SK-N-SH treated with all-trans-retinoic acid at 6 μM for 48 hours (cell line): Measurements from ENCODE around the gene UBE2V1.
A peak's percentile ranks its signal among the peaks of the same experiment; 100 is the strongest.

Experiments used
- ATAC-seq: fragments of 200-7000 bp; cut with Tn5 transposase; 3 replicates; pipeline ENCODE4 v1.9.1; 2020; ENCODE audit warnings: mild to moderate bottlenecking, moderate library complexity
- ARNTL ChIP-seq: fragments of 450-650 bp; formaldehyde crosslinking; IDR thresholded peaks from 2 replicates; pipeline ENCODE4 v1.5.0; 2020; ENCODE audit warnings: low read depth, mild to moderate bottlenecking, moderate library complexity, borderline replicate concordance
- OSR1 ChIP-seq: fragments of 250-450 bp; sonication (Bioruptor Pico); IDR thresholded peaks from 2 replicates; pipeline ENCODE4 v1.8.0; 2022; ENCODE audit warnings: moderate library complexity, mild to moderate bottlenecking, inconsistent platforms
- PPARA ChIP-seq: fragments of 250-450 bp; sonication (Bioruptor Pico); IDR thresholded peaks from 2 replicates; pipeline ENCODE4 v1.5.0; 2020; ENCODE audit warnings: mild to moderate bottlenecking, borderline replicate concordance
- RARB ChIP-seq: fragments of 250-450 bp; sonication (Bioruptor Pico); IDR thresholded peaks from 2 replicates; pipeline ENCODE4 v1.8.0; 2021; ENCODE audit warnings: mild to moderate bottlenecking, moderate library complexity
- SNAI2 ChIP-seq: fragments of 250-450 bp; sonication (Bioruptor Pico); IDR thresholded peaks from 2 replicates; pipeline ENCODE4 v1.5.0; 2020; ENCODE audit warnings: mild to moderate bottlenecking, moderate library complexity
- ZC3H10 ChIP-seq: fragments of 250-450 bp; sonication (Bioruptor Pico); IDR thresholded peaks from 2 replicates; pipeline ENCODE4 v1.5.1; 2021; ENCODE audit warnings: mild to moderate bottlenecking, moderate library complexity
- ZFP3 ChIP-seq: fragments of 250-450 bp; sonication (Bioruptor Pico); IDR thresholded peaks from 2 replicates; pipeline ENCODE4 v1.5.0; 2020; ENCODE audit warnings: mild to moderate bottlenecking, moderate library complexity
- ZNF565 ChIP-seq: fragments of 450-650 bp; formaldehyde crosslinking; conservative IDR thresholded peaks from 2 replicates; pipeline ENCODE4 v1.5.0; 2020; ENCODE audit warnings: low read depth, mild to moderate bottlenecking, moderate library complexity
- ZNF70 ChIP-seq: fragments of 450-650 bp; formaldehyde crosslinking; IDR thresholded peaks from 2 replicates; pipeline ENCODE4 v1.5.0; 2020; ENCODE audit warnings: mild to moderate bottlenecking, moderate library complexity
- ZNF8 ChIP-seq: fragments of 450-650 bp; formaldehyde crosslinking; IDR thresholded peaks from 2 replicates; pipeline ENCODE4 v1.5.0; 2020; ENCODE audit warnings: mild to moderate bottlenecking, moderate library complexity
- TF ChIP-seq, protein P1 (sequence below): fragments of 250-450 bp; sonication (Bioruptor Pico); IDR thresholded peaks from 2 replicates; pipeline ENCODE4 v1.5.0; 2020; ENCODE audit warnings: mild to moderate bottlenecking, moderate library complexity
- TF ChIP-seq, protein P2 (sequence below): fragments of 250-450 bp; sonication (Bioruptor Pico); IDR thresholded peaks from 2 replicates; pipeline ENCODE4 v1.8.0; 2020; ENCODE audit warnings: mild to moderate bottlenecking, moderate library complexity, borderline replicate concordance
- TF ChIP-seq, protein P3 (sequence below): fragments of 250-450 bp; sonication (Bioruptor Pico); IDR thresholded peaks from 2 replicates; pipeline ENCODE4 v1.8.0; 2021; ENCODE audit warnings: low read depth, mild to moderate bottlenecking, moderate library complexity, borderline replicate concordance
- TF ChIP-seq, protein P4 (sequence below): fragments of 250-450 bp; sonication (Bioruptor Pico); IDR thresholded peaks from 2 replicates; pipeline ENCODE4 v1.5.1; 2020; ENCODE audit warnings: low read depth, mild to moderate bottlenecking, moderate library complexity
- TF ChIP-seq, protein P5 (sequence below): fragments of 250-450 bp; sonication (Bioruptor Pico); IDR thresholded peaks from 2 replicates; pipeline ENCODE4 v1.5.1; 2021; ENCODE audit warnings: mild to moderate bottlenecking, moderate library complexity

UBE2V1 gene

DNA sequence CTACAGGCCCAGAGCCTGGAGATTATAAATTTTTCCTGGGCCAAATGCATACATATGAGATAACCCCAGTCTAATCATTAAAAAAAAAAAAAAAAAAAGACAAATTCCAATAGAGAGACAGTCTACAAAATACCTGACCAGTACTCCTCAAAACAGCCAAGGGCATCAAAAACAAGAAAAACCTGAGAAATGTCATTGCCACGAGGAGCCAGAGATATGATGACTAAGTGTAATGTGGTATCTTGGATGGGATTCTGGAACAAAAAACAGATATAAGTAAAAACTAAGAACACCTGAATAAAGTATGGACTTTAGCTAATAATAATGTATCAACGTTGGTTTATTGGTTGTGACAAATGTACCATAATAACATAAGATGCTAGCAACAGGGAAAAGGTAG lies 24.9 kb downstream of the UBE2V1 start:
- ATAC-seq: no peak
- TF ChIP-seq RARB: no peak
- TF ChIP-seq, protein P1, sequence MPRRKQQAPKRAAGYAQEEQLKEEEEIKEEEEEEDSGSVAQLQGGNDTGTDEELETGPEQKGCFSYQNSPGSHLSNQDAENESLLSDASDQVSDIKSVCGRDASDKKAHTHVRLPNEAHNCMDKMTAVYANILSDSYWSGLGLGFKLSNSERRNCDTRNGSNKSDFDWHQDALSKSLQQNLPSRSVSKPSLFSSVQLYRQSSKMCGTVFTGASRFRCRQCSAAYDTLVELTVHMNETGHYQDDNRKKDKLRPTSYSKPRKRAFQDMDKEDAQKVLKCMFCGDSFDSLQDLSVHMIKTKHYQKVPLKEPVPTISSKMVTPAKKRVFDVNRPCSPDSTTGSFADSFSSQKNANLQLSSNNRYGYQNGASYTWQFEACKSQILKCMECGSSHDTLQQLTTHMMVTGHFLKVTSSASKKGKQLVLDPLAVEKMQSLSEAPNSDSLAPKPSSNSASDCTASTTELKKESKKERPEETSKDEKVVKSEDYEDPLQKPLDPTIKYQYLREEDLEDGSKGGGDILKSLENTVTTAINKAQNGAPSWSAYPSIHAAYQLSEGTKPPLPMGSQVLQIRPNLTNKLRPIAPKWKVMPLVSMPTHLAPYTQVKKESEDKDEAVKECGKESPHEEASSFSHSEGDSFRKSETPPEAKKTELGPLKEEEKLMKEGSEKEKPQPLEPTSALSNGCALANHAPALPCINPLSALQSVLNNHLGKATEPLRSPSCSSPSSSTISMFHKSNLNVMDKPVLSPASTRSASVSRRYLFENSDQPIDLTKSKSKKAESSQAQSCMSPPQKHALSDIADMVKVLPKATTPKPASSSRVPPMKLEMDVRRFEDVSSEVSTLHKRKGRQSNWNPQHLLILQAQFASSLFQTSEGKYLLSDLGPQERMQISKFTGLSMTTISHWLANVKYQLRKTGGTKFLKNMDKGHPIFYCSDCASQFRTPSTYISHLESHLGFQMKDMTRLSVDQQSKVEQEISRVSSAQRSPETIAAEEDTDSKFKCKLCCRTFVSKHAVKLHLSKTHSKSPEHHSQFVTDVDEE (CRISPR knock-in tag): no peak

DNA sequence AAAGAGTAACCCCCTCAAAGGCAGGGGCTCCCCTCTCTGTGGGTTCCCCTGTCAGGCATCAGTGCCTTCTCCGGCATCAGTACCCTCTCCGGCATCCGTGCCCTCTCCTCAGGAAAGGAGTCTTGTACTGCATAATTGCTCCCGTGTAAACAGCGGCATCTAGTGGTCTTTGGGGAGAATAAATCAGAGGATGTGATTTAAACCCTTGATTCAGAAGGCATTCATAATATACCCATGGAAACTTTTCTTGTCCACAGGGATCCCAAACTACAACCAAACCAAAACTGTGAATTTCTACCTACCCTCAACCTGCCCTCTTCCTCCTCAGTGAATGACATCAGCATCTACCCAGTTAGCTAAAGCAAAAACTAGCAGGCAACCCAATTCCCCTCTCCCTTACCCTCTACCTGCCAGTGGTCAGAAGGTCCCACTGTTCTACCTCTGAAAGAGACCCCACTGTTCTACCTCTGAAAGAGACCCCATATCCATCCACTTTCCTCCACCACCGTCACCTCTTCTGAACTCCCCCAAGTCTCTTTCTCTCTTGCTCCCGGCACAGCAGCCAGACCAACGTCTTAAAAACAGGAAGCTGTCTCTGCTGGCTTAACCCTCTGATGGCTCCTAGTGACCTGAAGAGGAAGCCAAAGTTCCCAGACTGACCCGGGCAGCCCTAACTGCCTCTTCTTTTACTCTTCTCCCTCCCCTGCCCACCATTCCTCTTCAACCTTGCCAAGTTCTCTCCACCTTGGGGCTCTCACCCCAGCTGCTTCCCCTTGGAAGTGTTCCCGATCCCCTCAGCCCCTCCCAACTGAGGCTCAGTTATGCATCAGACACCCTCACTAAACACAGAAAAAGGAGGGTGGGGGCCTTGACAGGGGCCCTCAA lies 27.2 kb downstream of the UBE2V1 start:
- ATAC-seq: peak; percentile 89

DNA sequence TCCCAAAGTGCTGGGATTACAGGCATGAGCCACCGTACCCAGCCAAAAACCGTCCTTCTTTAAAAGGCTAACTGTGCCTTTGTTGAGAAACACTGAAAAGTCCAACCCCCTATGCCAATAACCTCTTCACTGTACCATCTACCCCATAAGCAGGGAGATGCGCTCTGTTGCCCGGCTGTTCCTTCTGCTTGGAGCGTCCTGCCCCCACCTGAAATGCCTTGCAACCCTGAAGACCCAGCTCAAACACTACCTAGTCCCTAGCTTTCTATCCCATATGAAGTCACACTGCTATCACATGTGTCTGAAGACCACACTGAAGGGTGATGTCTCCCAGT lies 27.8 kb downstream of the UBE2V1 start:
- no peak for ATAC-seq
- no peak for TF ChIP-seq PPARA (CRISPR knock-in tag)
- TF ChIP-seq, protein P2, sequence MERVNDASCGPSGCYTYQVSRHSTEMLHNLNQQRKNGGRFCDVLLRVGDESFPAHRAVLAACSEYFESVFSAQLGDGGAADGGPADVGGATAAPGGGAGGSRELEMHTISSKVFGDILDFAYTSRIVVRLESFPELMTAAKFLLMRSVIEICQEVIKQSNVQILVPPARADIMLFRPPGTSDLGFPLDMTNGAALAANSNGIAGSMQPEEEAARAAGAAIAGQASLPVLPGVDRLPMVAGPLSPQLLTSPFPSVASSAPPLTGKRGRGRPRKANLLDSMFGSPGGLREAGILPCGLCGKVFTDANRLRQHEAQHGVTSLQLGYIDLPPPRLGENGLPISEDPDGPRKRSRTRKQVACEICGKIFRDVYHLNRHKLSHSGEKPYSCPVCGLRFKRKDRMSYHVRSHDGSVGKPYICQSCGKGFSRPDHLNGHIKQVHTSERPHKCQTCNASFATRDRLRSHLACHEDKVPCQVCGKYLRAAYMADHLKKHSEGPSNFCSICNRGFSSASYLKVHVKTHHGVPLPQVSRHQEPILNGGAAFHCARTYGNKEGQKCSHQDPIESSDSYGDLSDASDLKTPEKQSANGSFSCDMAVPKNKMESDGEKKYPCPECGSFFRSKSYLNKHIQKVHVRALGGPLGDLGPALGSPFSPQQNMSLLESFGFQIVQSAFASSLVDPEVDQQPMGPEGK (CRISPR knock-in tag): no peak
- no peak for TF ChIP-seq OSR1 (CRISPR knock-in tag)
- TF ChIP-seq ZNF565 (CRISPR knock-in tag): no peak
- TF ChIP-seq, protein P3, sequence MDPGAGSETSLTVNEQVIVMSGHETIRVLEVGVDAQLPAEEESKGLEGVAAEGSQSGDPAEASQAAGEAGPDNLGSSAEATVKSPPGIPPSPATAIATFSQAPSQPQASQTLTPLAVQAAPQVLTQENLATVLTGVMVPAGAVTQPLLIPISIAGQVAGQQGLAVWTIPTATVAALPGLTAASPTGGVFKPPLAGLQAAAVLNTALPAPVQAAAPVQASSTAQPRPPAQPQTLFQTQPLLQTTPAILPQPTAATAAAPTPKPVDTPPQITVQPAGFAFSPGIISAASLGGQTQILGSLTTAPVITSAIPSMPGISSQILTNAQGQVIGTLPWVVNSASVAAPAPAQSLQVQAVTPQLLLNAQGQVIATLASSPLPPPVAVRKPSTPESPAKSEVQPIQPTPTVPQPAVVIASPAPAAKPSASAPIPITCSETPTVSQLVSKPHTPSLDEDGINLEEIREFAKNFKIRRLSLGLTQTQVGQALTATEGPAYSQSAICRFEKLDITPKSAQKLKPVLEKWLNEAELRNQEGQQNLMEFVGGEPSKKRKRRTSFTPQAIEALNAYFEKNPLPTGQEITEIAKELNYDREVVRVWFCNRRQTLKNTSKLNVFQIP: no peak
- TF ChIP-seq ZFP3 (CRISPR knock-in tag): no peak
- TF ChIP-seq, protein P1 (CRISPR knock-in tag): no peak
- TF ChIP-seq ZC3H10: no peak
- TF ChIP-seq, protein P4, sequence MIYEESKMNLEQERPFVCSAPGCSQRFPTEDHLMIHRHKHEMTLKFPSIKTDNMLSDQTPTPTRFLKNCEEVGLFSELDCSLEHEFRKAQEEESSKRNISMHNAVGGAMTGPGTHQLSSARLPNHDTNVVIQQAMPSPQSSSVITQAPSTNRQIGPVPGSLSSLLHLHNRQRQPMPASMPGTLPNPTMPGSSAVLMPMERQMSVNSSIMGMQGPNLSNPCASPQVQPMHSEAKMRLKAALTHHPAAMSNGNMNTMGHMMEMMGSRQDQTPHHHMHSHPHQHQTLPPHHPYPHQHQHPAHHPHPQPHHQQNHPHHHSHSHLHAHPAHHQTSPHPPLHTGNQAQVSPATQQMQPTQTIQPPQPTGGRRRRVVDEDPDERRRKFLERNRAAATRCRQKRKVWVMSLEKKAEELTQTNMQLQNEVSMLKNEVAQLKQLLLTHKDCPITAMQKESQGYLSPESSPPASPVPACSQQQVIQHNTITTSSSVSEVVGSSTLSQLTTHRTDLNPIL (CRISPR knock-in tag): no peak

More for the DNA sequence above, 27.2 kb downstream of the UBE2V1 start:
- TF ChIP-seq RARB: 0 out of 2 replicates have a peak, but pooled peaks have one; percentile 33
- no peak for TF ChIP-seq ARNTL (CRISPR knock-in tag)
- TF ChIP-seq, protein P3: no peak
- no peak for TF ChIP-seq PPARA (CRISPR knock-in tag)
- no peak for TF ChIP-seq ZC3H10
- TF ChIP-seq ZNF70 (CRISPR knock-in tag): no peak
- TF ChIP-seq, protein P5, sequence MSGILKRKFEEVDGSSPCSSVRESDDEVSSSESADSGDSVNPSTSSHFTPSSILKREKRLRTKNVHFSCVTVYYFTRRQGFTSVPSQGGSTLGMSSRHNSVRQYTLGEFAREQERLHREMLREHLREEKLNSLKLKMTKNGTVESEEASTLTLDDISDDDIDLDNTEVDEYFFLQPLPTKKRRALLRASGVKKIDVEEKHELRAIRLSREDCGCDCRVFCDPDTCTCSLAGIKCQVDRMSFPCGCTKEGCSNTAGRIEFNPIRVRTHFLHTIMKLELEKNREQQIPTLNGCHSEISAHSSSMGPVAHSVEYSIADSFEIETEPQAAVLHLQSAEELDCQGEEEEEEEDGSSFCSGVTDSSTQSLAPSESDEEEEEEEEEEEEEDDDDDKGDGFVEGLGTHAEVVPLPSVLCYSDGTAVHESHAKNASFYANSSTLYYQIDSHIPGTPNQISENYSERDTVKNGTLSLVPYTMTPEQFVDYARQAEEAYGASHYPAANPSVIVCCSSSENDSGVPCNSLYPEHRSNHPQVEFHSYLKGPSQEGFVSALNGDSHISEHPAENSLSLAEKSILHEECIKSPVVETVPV (CRISPR knock-in tag): no peak
- no peak for TF ChIP-seq SNAI2 (CRISPR knock-in tag)
- TF ChIP-seq ZNF8: no peak
